NCI-H1092 treated with DMSO at 0.1 percent for 48 hours (cell line): ENCODE results near the gene ETFDH.
"Not testable (repeated sequence)": the region's sequence is repeated elsewhere in the genome, so short reads cannot be mapped to it uniquely, and the experiment has no call there.

ENCODE experiments used
- DNase-seq: peaks from one replicate; lab custom pipeline; 2025; lab: John Stamatoyannopoulos, UW

The ETFDH gene

GRCh38 chr4:158671915-158672806, at the start of gene ETFDH:
TSS of gene ETFDH (plus strand) at chr4:158672296. CDS start at chr4:158672457, 161 bp downstream.
- peak; percentile 99 for DNase-seq

GRCh38 chr4:158624889-158625478, 47.1 kb upstream of the ETFDH start:
- DNase-seq: peak; percentile 46

GRCh38 chr4:158625544-158625943, 46.6 kb upstream of the ETFDH start:
- no peak for DNase-seq

GRCh38 chr4:158630893-158631292, 41.2 kb upstream of the ETFDH start:
- no peak for DNase-seq

- no peak for DNase-seq
Measured at GRCh38 chr4:158636619-158637018, 35.5 kb upstream of the ETFDH start.

- no peak for DNase-seq
Measured at GRCh38 chr4:158644356-158644755, 27.7 kb upstream of the ETFDH start.

GRCh38 chr4:158644760-158645159, 27.3 kb upstream of the ETFDH start:
- no peak for DNase-seq

- DNase-seq: no peak
Measured at GRCh38 chr4:158649111-158649680, 22.9 kb upstream of the ETFDH start.

GRCh38 chr4:158652920-158653319, 19.2 kb upstream of the ETFDH start:
- DNase-seq: no peak

- DNase-seq: no peak
Measured at GRCh38 chr4:158656439-158656838, 15.7 kb upstream of the ETFDH start.

GRCh38 chr4:158657291-158657690, 14.8 kb upstream of the ETFDH start:
- DNase-seq: no peak

GRCh38 chr4:158663255-158663654, 8.8 kb upstream of the ETFDH start:
- not testable (repeated sequence) for DNase-seq

GRCh38 chr4:158663707-158664625, 8.1 kb upstream of the ETFDH start:
- DNase-seq: not testable (repeated sequence)

- no peak for DNase-seq
Measured at GRCh38 chr4:158664806-158665205, 7.3 kb upstream of the ETFDH start.

- no peak for DNase-seq
Measured at GRCh38 chr4:158666892-158667291, 5.2 kb upstream of the ETFDH start.

GRCh38 chr4:158667651-158668198, 4.4 kb upstream of the ETFDH start:
- DNase-seq: no peak

- no peak for DNase-seq
Measured at GRCh38 chr4:158669310-158669709, 2.8 kb upstream of the ETFDH start.

GRCh38 chr4:158670975-158671664, 976 bp upstream of the ETFDH start:
- DNase-seq: peak; percentile 78

- DNase-seq: no peak
Measured at GRCh38 chr4:158671665-158671914, 506 bp upstream of the ETFDH start, which contains the start of gene C4orf46. TSS of gene C4orf46 (minus strand) at chr4:158671887. CDS start at chr4:158671801, 86 bp downstream.

- DNase-seq: no peak
Measured at GRCh38 chr4:158673633-158674032, 1.5 kb downstream of the ETFDH start.

GRCh38 chr4:158676076-158676475, 4.0 kb downstream of the ETFDH start:
- no peak for DNase-seq
